Adrenal gland (tissue), 12 donors: ENCODE data around the gene GPC2. TPM values are rescaled to one million over a fixed set of nuclear protein-coding genes. Genes with fewer than 3 reads are reported as not detected.
"Not testable (repeated sequence)": the region's sequence is repeated elsewhere in the genome, so short reads cannot be mapped to it uniquely, and the experiment has no call there.

Experiments
- DNase-seq, 7 donors: peaks; one replicate each; pipeline ENCODE4 v3.0.0-alpha.2; 2019 to 2020
- H3K27ac ChIP-seq, 5 donors: fragments of 200-600 bp; sonication (generic) in 4 of 5; 1 replicate in 3 of 5; 2 replicates in 2 of 5; pipeline versions ENCODE4 v1.5.1 to v1.8.0; 2016 to 2020; ENCODE audit warnings: mild to moderate bottlenecking in 1 of 5
- H3K27me3 ChIP-seq: fragments of 200-600 bp; 2 replicates; pipeline ENCODE4 v1.8.0; 2021
- H3K36me3 ChIP-seq, 2 donors: fragments of 200-600 bp; replicated peaks in 1 of 2; 1 replicate in 1 of 2; 2 replicates in 1 of 2; pipeline versions ENCODE4 v1.5.1 to v1.8.0; 2018 to 2022
- H3K4me1 ChIP-seq, 2 donors: fragments of 200-600 bp; replicated peaks in 1 of 2; 1 replicate in 1 of 2; 2 replicates in 1 of 2; pipeline versions ENCODE4 v1.5.1 to v1.8.0; 2018 to 2021
- H3K4me3 ChIP-seq, 4 donors: fragments of 200-600 bp; sonication (generic) in 3 of 4; one replicate each; pipeline ENCODE4 v1.5.1; 2016 to 2018
- H3K9me3 ChIP-seq, 3 donors: fragments of 200-600 bp; sonication (generic) in 1 of 3; replicated peaks in 1 of 3; 1 replicate in 2 of 3; 2 replicates in 1 of 3; pipeline versions ENCODE4 v1.5.1 to v1.8.0; 2016 to 2021
- POLR2A ChIP-seq, 2 donors: fragments of 450-650 bp; IDR thresholded peaks; one replicate each; pipeline ENCODE4 v1.6.1; 2017; ENCODE audit warnings: antibody characterized with exemption in 2 of 2, mild to moderate bottlenecking in 2 of 2, moderate library complexity in 1 of 2
- WGBS, 4 donors: extraction: QIAGEN DNeasy Blood & Tissue Kit in 2 of 4; methylation state at CpG; one replicate each; pipeline versions ENCODE4 v1.1.5 to v1.1.7; 2013 to 2017; 5-methylcytosine and 5-hydroxymethylcytosine counted together
- intact Hi-C, 2 donors: fragments of 100-400 bp; cut with DNase I; formaldehyde crosslinking; loops; one replicate each; pipeline versions ENCODE4 v1.14.1 to v1.15.0; 2022 to 2023
- polyA plus RNA-seq, 3 donors: library from polyadenylated mRNA; stranded (reverse); fragments of 200-250 nt in 2 of 3; fragments of 350-450 nt in 1 of 3; fragmentation: Illumina TruSeq in 1 of 3; extraction: RNeasy Lipid Tissue Mini Kit (QIAGEN cat#74804) in 1 of 3; gene quantifications; one replicate each; pipeline ENCODE4 v1.2.3, GENCODE V29; 2013 to 2014
- total RNA-seq, 9 donors: library from RNA; depleted of rRNA in 4 of 9; stranded (reverse); fragments of >200 nt in 4 of 9; fragments of 120-200 nt in 1 of 9; fragmentation: NEBNext Ultra II Directional in 1 of 9; extraction: Animal tissue kit (Norgen Biotek cat#: 25700) in 1 of 9; gene quantifications; one replicate each; pipeline versions ENCODE4 v1.1.0 to v1.2.4, GENCODE V29; 2013 to 2023
- TF ChIP-seq, protein P1 (sequence below), 6 experiments: fragments of 450-650 bp in 4 of 6; fragments of 200-600 bp in 2 of 6; sonication (generic) in 1 of 6; IDR thresholded peaks; 1 replicate in 5 of 6; 2 replicates in 1 of 6; pipeline versions ENCODE4 v1.5.1 to v1.8.0; 2016 to 2021; ENCODE audit warnings: antibody characterized with exemption in 6 of 6, mild to moderate bottlenecking in 2 of 6, moderate library complexity in 1 of 6
- donor health status: healthy with polysubstance abuse.
- donor health status: Bipolar disorder and iron deficiency.
- donor health status: DM: yes; HTN: yes; CAD: no.
- donor health status: DM: no; HTN: no; CAD: no.
- donor health status: DM: no; HTN: no; CAD: no.
- donor health status: DM: yes; HTN: yes; CAD: no.

Gene GPC2
- total and polyA plus RNA-seq, 12 donors: 0.05 to 4.3 (median 1.1) TPM

- H3K4me1 ChIP-seq: no peaks in the 10 kb centered on the region
- H3K27ac ChIP-seq: no peak overlapping the region
- WGBS, 4 donors: 80 to 85% (median 81%) methylated on average over 13 of the region's 13 CpGs
- no peak for TF ChIP-seq POLR2A (IDR thresholded peaks at IDR 0.05)
- TF ChIP-seq, protein P1, sequence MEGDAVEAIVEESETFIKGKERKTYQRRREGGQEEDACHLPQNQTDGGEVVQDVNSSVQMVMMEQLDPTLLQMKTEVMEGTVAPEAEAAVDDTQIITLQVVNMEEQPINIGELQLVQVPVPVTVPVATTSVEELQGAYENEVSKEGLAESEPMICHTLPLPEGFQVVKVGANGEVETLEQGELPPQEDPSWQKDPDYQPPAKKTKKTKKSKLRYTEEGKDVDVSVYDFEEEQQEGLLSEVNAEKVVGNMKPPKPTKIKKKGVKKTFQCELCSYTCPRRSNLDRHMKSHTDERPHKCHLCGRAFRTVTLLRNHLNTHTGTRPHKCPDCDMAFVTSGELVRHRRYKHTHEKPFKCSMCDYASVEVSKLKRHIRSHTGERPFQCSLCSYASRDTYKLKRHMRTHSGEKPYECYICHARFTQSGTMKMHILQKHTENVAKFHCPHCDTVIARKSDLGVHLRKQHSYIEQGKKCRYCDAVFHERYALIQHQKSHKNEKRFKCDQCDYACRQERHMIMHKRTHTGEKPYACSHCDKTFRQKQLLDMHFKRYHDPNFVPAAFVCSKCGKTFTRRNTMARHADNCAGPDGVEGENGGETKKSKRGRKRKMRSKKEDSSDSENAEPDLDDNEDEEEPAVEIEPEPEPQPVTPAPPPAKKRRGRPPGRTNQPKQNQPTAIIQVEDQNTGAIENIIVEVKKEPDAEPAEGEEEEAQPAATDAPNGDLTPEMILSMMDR (IDR thresholded peaks at IDR 0.05): no peak
- no peaks in the 10 kb centered on the region for H3K27me3 ChIP-seq
- no peak for DNase-seq
- no peaks in the 10 kb centered on the region for H3K36me3 ChIP-seq
- H3K4me3 ChIP-seq: no peak overlapping the region
- intact Hi-C loops: no loop called here
- no peaks in the 10 kb centered on the region for H3K9me3 ChIP-seq
Observed at GRCh38 chr7:100137851-100138760, 39.1 kb downstream of the GPC2 start.

DNA sequence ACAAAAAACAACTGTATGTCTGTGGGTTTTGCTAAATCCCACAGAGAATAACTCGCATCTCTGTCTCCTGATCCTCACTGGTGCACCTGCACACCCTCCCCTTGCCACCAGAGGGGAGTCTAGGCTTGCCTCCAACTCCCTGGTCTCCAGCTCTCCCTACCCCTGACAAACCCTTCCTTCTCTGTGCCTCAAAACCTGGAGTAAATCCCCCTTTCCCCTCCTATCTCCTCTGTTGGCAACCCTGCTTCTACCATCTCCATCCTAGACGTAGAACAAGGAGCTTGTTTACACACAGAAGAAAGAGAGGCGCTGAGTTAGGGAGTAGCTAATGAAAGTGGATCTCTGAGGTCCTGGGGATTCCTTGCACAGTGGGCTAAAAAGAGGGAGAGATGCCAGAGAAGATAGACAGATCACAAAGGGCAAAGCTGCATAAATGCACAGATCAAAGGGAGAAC is 44.5 kb downstream of the GPC2 start:
- no peaks in the 10 kb centered on the region for H3K9me3 ChIP-seq
- peak; percentile 46 to 80 (median 59) for DNase-seq
- peaks cover 6 to 9% of the 10 kb centered on the region in 2 donors for H3K4me1 ChIP-seq
- WGBS, 4 donors: 39 to 48% (median 46%) methylated on average over 3 of the region's 3 CpGs
- H3K36me3 ChIP-seq: no peaks in the 10 kb centered on the region
- no peaks in the 10 kb centered on the region for H3K27me3 ChIP-seq
- no peak overlapping the region for H3K4me3 ChIP-seq
- no peak overlapping the region for H3K27ac ChIP-seq
- TF ChIP-seq, protein P1 (IDR thresholded peaks at IDR 0.05): peak; percentile 45 to 95 (median 82)
- TF ChIP-seq POLR2A (IDR thresholded peaks at IDR 0.05): no peak
- intact Hi-C loops: loop anchor here (5.0 kb wide), 2 partner anchors 75 to 85 kb away; partner anchors contain the start of gene PVRIG (in 1 of the 2)

- Histone ChIP-seq H3K27ac (no peak overlapping the region), H3K4me3 (no peak overlapping the region), H3K4me1 (peaks cover 8 to 13% of the 10 kb centered on the region in 2 donors), H3K27me3 (no peaks in the 10 kb centered on the region), H3K9me3 (no peaks in the 10 kb centered on the region), H3K36me3 (no peaks in the 10 kb centered on the region)
- DNase-seq: no peak
- intact Hi-C loops: loop anchor here (5.0 kb wide), 2 partner anchors 75 to 85 kb away; partner anchors contain the start of gene PVRIG (in 1 of the 2)
- TF ChIP-seq POLR2A (IDR thresholded peaks at IDR 0.05): no peak
- TF ChIP-seq, protein P1 (IDR thresholded peaks at IDR 0.05): no peak
- whole genome bisulfite sequencing, 4 donors: 57 to 77% (median 68%) methylated on average over 7 of the region's 7 CpGs
Observed at GRCh38 chr7:100132126-100132525, 45.1 kb downstream of the GPC2 start.

DNA sequence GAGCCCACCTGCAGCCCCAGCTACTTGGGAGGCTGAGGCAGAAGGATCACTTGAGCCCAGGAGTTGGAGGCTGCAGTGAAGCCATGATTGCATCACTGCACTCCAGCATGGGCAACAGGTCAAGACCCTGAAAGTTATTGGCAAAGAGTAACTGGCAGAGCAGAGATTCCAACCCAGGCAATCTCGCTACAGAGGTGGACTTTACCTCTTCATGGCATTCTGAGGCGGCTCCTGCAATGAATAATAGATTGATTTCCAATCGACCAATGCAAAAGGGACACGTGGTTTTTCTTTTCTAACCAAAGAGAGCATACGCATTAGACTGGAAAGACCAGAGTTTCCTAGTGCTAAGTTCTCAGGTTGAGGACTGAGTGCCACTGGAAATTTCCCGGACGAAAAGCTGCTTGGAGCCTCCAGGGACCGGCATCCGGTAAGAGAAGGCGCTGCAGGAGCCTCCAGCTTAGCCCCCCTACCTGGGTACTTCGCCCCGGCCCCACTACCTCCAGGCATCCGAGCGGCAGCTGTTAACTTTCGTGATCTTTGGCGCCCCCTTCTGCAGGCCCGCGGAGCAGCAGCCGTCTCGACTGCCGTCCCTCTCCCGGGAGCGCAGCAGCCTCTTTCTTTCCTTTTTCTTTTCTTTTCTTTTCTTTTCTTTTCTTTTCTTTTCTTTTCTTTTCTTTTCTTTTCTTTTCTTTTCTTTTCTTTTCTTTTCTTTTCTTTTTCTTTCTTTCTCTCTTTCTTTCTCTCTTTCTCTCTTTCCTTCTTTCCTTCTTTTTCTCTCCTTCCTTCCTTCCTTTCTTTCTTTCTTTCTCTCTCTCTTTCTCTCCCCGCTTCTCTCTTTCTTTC is 46.4 kb downstream of the GPC2 start:
- Histone ChIP-seq H3K36me3 (no peaks in the 10 kb centered on the region), H3K4me3 (no peak overlapping the region), H3K27me3 (no peaks in the 10 kb centered on the region), H3K9me3 (no peaks in the 10 kb centered on the region), H3K4me1 (peaks cover 11 to 19% of the 10 kb centered on the region in 2 donors), H3K27ac (no peak overlapping the region)
- peak; percentile 71 to 91 (median 83) for DNase-seq
- WGBS, 4 donors: 6 to 11% (median 9%) methylated on average over 22 to 24 of the region's 24 CpGs
- intact Hi-C loops: loop anchor here (5.0 kb wide), 2 partner anchors 76 to 86 kb away; partner anchors contain the start of gene PVRIG (in 1 of the 2)
- TF ChIP-seq, protein P1 (IDR thresholded peaks at IDR 0.05): peak; percentile 75 to 92 (median 85)
- TF ChIP-seq POLR2A (IDR thresholded peaks at IDR 0.05): peak in 1 of 2 donors; percentile 8

GRCh38 chr7:100130220-100130607 is 47.0 kb downstream of the GPC2 start:
- 88 to 100% (median 95%) methylated on average over 1 of the region's 1 CpG for WGBS, 4 donors
- H3K4me1 ChIP-seq: peaks cover 14 to 25% of the 10 kb centered on the region in 2 donors
- H3K9me3 ChIP-seq, H3K27ac ChIP-seq, H3K36me3 ChIP-seq, H3K4me3 ChIP-seq, DNase-seq, H3K27me3 ChIP-seq: not testable (repeated sequence)
- intact Hi-C loops: loop anchor here (5.0 kb wide), 2 partner anchors 77 to 87 kb away; partner anchors contain the start of gene PVRIG (in 1 of the 2)
